ENCODE data around the gene SLC25A39.
A peak's percentile ranks its signal among the peaks of the same experiment; 100 is the strongest.
"Not testable (repeated sequence)": the region's sequence is repeated elsewhere in the genome, so short reads cannot be mapped to it uniquely, and the experiment has no call there.

Gene SLC25A39

DNA sequence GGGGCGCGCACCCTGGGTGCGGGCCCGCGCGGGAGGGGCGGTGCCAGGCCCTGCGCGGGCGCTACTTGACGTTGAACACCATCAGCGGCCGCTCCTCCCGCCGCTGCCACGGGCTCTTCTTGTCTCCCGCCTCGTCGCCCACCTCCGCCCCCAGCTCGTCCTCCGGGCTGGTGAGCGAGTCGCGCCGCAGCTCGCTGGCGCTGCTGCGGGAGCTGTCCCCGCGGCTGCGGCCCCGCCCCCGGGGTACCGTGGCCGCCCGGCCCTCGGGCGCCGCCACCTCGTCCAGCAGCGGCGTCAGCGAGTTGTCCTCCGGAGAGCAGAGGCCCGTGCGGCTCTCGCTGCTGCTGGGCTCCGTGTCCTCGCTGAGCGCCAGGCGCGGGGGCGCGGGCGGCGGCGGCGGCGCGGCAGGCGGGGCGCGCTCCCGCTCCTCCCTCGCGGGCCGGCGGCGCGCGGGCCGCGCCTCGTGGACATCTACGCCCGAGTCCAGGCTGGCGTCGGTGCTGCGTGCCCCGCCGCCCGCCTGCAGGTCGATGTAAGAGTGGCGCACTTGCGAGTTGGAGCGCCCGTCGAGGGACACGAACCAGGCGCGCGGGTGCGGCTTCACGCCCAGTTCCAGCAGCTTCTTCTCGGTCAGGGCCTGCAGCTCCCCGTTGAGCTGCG is 29.2 kb upstream of the SLC25A39 start:
- DNase-seq: no peak

DNA sequence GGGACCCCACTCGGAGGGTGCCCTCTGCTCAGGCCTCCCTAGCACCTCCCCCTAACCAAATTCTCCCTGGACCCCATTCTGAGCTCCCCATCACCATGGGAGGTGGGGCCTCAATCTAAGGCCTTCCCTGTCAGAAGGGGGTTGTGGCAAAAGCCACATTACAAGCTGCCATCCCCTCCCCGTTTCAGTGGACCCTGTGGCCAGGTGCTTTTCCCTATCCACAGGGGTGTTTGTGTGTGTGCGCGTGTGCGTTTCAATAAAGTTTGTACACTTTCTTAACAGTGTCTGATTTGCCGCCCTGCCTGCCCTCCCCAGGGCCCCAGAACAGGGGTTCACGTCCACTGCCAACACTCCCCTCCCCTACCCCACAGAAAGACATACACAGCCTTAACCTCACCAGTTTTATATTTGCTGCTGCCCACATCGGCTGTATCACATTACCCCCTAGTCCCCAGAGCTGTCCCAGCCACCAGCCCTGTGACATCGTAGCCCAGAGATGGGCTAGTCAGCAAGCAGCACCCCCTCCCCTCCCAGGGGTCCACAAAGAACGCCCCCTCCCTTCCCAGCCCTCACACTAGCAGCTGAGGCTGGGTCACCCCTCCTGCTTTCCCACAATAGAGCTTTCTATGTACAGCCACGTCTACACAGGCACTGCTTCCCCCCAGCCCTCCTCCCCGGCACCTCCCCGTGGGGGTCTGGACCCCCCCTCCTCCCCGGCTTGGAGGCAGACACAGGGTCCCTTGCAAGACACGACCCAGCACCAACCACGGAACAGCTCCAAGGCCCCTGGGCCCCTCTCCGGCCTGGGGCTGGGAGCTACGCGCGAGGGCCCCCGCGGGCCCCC is 28.4 kb upstream of the SLC25A39 start:
- DNase-seq: no peak

DNA sequence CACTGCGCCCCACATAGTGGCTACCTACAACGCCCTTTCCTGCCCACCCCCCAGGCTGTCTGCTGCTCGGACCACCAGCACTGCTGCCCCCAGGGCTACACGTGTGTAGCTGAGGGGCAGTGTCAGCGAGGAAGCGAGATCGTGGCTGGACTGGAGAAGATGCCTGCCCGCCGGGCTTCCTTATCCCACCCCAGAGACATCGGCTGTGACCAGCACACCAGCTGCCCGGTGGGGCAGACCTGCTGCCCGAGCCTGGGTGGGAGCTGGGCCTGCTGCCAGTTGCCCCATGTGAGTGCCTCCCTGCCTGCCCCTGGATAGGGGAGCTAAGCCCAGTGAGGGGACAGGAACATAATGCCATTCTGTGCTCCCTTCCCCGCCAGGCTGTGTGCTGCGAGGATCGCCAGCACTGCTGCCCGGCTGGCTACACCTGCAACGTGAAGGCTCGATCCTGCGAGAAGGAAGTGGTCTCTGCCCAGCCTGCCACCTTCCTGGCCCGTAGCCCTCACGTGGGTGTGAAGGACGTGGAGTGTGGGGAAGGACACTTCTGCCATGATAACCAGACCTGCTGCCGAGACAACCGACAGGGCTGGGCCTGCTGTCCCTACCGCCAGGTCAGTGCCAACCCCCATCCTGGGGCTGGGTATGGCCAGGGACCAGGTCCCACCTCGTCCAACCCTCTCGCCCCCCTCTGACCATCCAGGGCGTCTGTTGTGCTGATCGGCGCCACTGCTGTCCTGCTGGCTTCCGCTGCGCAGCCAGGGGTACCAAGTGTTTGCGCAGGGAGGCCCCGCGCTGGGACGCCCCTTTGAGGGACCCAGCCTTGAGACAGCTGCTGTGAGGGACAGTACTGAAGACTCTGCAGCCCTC is 27.6 kb upstream of the SLC25A39 start:
- DNase-seq: no peak

DNA sequence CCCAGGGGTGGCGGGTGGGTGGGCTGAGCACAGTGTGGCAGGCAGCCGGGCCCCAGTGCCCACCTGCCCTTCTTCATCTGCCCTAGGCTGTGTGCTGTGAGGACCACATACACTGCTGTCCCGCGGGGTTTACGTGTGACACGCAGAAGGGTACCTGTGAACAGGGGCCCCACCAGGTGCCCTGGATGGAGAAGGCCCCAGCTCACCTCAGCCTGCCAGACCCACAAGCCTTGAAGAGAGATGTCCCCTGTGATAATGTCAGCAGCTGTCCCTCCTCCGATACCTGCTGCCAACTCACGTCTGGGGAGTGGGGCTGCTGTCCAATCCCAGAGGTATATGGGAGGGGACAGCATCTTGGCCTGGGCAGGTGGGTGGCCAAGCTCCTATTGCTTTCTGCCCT is 26.8 kb upstream of the SLC25A39 start:
- DNase-seq: no peak

DNA sequence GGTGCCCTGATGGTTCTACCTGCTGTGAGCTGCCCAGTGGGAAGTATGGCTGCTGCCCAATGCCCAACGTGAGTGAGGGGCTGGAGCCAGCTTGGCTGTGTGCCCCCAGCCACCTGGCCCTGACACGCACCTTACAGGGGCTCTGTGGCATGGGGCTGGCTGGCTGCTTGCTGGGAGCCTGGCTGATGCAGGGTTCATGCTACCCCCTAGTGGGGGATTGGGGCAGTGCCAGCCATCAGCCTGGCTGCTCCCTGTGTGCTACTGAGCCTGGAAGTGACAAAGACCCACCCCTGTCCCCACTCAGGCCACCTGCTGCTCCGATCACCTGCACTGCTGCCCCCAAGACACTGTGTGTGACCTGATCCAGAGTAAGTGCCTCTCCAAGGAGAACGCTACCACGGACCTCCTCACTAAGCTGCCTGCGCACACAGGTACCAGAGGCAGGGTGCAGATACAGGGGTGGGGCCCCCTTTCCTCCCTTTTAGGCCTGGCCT is 26.2 kb upstream of the SLC25A39 start:
- DNase-seq: no peak

DNA sequence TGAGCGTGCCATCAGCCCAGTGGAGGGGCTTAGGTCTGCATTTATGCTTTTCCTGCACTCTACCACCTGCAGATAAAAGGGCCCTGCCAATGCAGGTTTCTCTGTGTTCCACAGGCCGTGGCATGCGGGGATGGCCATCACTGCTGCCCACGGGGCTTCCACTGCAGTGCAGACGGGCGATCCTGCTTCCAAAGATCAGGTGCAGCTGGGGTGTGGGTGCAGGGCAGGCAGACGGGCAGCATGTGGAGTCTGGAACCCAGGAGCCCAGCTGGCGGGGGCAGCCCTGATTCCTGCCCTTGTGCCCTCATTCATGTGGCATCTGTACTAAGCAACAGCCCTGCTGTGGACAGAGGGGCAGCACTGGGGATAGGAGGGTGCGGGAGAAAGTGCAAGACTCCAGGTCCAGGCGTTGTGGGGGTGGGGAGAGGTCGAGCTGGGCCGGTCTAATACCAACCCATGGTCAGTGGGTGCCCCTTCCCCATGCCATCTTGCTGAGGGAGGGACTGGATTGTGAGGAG is 25.0 kb upstream of the SLC25A39 start:
- DNase-seq: no peak

DNA sequence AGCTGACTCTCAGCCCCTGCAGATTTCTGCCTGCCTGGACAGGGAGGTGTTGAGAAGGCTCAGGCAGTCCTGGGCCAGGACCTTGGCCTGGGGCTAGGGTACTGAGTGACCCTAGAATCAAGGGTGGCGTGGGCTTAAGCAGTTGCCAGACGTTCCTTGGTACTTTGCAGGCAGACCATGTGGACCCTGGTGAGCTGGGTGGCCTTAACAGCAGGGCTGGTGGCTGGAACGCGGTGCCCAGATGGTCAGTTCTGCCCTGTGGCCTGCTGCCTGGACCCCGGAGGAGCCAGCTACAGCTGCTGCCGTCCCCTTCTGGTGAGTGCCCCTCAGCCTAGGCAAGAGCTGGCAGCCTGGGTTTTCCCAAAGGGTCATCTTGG is 24.4 kb upstream of the SLC25A39 start:
- no peak for DNase-seq

DNA sequence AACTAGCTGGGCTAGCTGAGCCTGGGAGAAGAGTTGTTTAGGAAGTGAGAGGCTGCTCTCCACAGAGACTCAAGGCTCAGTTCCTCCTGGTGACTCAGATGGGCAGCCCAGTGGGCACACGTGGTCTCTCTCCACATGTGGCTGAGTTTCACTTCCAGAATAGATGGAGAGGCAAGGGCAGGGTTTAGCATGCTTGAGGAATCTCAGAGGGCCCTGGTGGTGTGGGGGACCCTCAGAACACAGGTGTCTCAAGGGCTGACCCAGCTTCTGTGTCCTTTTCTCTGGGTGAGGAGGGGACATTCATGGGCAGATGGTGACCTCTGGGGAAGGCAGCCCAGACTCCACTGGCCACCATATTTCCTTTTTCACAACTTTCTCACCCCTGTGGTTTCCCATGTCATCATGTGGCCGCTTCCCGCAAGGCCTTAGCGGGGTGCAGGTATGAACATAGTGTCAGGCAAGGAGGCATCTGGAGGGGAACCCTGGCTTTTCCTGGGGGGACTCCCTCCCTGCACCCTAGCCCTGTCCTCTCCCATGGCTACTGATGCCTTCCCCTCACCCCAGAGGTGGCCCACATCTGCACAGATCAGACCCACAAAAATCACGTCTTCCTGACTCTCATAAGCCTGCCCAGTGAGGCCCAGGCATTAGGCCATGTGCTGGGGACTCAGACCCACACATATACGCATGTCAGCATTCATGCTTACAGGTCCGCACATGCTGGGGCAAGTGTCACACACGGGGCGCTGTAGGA is 23.8 kb upstream of the SLC25A39 start:
- no peak for DNase-seq

DNA sequence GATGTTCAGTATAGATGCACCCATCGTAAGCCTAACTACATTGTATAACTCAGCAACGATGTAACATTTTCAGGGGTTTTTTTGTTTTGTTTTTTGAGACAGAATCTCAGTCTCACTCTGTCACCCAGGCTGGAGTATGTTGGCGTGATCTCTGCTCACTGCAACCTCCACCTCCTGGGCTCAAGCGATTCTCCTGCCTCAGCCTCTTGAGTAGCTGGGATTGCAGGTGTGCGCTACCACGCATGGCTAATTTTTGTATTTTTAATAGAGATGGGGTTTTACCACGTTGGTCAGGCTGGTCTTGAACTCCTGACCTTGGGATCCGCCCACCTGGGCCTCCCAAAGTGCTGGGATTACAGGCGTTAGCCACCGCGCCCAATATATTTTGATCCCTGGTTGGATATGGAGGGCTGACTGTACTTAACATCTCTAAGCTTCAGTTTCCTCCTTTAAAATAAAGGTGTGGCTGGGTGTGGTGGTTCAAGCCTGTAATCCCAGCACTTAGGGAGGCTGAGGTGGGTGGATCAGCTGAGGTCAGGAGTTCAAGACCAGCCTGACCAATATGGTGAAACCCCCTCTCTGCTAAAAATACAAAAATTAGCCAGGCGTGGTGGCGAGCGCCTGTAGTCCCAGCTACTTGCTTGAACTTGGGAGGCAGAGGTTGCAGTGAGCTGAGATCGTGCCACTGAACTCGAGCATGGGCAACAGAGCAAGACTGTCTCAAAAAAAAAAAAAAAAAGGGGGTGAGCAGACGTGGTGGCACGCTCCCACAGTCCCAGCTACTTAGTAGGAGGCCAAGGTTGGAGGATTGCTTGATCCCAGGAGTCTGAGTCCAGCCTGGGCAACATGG is 22.8 kb upstream of the SLC25A39 start:
- not testable (repeated sequence) for DNase-seq

DNA sequence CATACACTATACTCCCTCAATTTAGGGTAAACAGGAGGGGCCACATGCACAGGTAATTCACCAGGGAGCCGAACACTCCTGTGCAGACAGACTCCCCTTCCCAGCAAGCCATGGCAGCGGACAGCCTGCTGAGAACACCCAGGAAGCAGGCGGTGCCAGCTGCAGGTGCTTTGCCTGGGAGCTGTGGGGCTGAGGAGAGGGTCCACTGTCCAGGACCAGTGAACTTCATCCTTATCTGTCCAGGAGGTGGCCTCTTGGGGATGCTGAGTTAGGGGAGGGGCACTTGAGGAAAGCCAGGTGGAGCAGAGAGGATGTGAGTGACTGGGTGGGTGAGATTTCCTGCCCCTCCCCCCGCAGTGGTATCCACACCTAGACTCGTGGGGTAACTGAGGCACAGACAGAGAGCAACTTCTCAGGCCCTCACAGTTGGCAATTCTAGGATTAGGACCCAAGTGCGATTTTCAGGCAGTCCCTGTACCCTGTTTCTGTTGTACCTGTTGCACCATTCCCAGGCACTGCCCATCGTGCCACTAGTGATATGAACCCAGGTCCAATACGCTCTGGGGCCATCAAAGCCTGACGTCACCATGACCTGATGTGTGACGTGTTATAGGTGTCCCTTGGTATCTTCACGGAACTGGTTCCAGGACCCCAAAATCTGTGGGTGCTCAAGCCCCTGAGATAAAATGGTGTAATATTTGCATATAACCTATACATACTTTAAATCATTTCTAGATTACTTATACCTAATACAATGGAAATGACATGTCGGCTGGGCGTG is 21.6 kb upstream of the SLC25A39 start:
- DNase-seq: no peak

DNA sequence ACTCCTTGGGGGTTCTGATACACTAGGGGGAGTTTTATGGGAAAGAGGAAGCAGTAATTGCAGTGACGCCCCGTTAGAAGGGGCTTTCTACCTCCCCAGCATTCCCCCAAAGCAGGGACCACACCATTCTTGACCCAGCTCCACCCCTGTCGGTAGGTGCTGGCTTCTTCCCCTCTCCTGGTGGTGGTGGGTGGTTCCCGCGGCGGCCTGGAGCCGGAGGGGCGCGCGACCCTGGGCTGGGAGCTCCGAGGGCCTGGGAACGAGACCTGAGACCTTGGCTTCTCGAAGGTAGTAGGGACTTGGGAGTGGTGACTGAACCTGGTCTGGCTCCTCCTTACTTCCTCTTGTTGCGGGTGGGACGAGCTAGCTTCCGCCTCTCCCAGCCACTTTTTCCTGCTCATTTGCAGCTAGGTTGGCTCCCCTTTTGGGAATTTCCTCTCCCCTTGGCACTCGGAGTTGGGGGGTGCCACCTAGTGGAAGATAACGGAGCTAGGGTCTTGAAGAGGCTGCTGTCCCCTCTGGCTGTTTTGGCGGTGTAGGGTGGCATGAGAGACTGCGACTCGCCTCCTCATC is 20.9 kb upstream of the SLC25A39 start:
- no peak for DNase-seq

DNA sequence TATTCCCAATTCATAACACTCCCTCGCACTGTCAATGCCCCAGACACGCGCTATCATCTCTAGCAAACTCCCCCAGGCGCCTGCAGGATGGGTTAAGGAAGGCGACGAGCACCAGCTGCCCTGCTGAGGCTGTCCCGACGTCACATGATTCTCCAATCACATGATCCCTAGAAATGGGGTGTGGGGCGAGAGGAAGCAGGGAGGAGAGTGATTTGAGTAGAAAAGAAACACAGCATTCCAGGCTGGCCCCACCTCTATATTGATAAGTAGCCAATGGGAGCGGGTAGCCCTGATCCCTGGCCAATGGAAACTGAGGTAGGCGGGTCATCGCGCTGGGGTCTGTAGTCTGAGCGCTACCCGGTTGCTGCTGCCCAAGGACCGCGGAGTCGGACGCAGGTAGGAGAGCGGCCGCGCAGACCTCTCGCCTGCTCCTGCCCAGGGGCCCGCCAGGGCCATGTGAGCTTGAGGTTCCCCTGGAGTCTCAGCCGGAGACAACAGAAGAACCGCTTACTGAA is 20.4 kb upstream of the SLC25A39 start, which contains the start of gene GRN:
Gene GRN (plus strand): TSS at position 364 of the 515 bp plus-strand sequence. CDS start 3,863 bp downstream, outside the sequence.
- DNase-seq: peak; percentile 95

DNA sequence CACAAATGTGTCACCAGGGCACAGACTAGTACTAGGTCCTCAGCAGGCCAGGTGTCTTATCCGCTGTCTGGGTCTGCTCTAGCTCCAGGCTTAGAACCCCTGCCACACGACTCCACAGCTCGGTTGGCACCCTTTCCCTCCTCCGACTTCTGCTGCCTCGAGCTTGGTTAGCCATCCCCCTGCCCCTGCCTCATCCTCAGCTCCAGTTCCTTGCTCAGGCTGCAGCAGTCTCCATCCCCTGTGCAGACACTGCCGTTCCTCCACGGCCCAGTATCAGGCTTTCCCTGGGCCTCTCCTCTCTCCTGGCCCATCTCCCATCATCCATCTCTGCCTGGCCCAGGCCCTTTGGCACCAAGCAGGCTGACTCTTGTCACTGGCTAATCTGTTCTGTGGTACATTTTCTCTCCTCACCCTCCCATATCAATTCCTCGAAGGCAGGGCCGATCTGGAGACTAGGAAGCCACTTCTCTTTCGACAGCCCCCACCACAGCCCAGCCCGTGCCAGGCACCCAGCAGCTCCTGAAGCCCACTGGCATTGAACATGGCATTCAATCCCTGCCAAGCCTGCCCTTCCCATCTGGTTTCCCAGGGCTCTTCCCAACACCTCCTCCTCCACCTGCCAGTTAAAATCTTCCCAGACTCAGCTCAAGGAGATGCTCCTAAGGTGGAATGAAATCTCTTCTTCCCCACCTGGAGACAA is 19.0 kb upstream of the SLC25A39 start:
- no peak for DNase-seq

DNA sequence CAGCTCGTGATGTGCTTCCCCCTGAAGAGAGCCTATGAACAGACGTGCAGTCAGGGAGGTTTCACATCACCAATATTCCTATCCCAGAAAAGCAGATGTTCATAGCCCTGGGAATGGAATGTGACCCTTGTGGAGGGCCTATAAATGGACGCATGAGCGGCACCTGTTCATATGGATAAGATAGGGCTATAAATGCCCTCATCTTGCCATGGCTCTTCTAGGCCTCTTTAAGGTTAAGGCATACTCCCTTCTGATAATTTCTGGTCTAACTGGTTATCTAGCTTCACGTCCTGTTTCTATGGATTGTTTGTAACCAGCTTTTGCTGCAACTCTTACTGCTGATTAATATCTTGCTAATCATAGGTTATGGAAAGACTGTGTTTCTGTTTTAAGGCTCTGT is 15.9 kb upstream of the SLC25A39 start:
- DNase-seq: not testable (repeated sequence)

DNA sequence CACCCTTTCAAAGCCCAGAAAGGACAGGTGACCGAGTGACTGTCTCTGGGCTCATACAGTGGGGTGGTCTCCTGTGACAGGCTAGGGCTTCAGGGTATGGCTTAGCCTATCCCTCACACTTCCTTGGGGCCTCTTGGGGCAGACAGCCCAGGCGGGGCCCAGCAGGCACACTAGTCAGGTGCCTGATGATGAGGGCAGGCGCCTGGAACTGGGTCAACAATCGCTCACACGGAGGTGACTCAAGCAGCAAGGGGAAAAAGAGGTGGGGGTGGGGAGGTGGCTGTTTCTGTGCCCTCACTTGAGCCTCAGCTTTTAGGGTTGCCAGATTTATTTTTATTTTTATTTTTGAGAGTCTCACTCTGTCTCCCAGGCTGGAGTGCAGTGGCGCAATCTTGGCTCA is 14.1 kb upstream of the SLC25A39 start:
- DNase-seq: no peak

DNA sequence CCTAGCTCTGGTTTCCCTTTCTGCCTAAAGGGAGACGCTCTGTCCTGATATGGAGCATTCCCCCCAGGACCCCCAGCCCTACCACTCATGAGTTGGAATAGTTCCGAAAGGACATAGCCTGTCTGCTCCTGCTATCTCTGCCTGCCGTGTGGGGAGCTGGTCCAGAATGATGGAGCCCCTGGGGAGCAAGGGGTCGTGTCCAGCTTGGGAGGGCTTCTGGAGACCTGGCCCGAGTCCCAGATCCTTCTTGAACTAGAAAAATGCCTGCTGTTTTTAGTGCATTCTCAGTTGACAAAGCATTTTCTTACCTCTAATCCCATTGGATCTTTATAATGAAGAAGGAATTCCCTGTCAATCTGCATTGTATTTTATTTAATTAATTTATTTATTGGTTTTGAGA is 11.3 kb upstream of the SLC25A39 start:
- DNase-seq: no peak

DNA sequence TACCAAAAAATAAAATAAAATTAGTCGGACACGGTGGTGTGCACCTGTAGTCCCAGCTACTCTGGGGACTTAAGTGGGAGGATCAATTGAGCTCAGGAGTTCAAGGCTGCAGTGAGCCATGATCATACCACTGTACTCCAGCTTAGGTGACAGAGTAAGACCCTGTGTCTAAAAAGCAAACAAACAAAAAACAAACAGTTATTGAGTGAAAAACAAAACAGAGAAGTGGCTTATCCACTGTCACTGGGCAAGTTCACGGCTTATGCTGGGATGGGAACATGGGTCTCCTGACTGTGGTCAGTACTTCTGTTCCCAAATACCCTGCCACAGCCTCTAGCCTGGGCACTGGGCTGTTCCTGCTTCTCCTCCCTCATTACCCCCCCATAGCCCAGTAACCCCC is 10.9 kb upstream of the SLC25A39 start:
- no peak for DNase-seq

DNA sequence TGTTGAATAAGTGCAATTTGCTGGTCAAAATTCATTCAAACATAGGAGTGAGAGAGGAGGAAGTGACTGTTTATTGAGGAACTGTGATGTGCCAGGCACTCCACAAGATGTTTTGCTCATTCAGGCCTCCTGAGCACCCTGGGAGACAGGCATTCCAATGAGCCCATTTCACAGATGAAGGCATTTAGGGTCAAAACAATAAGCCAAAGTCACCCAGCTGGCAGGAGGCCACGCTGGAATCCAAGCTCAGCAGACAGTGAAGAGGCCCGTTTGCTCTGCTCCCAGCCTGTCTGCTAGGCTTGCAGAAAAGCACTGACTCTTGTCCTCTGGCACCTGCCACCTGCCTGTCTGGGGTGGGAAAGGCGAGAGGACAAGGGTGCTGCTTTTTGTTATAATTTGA is 10.1 kb upstream of the SLC25A39 start:
- DNase-seq: no peak

DNA sequence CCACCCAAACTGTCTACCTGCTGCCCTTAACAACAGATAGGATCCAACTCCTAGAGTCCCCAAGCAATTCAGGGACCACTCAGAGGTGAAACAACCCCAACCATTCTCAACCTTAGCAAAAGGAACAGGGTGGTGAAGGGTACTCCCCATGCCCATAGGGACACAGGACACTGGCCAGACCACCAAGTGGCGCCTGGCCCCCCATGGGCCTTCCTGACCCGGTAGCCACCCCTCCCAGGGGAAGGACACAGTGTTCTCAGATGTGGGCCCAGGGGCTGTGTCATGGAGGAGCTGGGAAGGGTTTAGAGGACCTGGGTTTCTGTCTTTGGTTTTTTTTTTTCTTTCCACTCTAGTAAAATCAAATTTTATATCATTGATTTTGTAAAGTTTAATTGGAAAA is 9.7 kb upstream of the SLC25A39 start:
- DNase-seq: no peak

Data from NCI-H446 treated with DMSO at 0.1 percent for 48 hours (cell line).